GM12864 (cell line): ENCODE results near the gene GPR65.

Experiments
- DNase-seq: peaks from one replicate; pipeline ENCODE4 v3.0.0-alpha.2; 2011; ENCODE audit warnings: low read depth
- H3K4me3 ChIP-seq: 2 replicates; pipeline ENCODE4 v1.5.1; 2011; ENCODE audit warnings: mild to moderate bottlenecking, low read depth, low read length, control low read depth
- TF ChIP-seq, protein P1 (sequence below): IDR thresholded peaks from 2 replicates; pipeline ENCODE4 v1.5.1; 2011; ENCODE audit warnings: low read depth, mild to moderate bottlenecking, moderate library complexity, low read length, control low read depth, inconsistent platforms; ENCODE audit errors: missing control alignments

The GPR65 gene

DNA sequence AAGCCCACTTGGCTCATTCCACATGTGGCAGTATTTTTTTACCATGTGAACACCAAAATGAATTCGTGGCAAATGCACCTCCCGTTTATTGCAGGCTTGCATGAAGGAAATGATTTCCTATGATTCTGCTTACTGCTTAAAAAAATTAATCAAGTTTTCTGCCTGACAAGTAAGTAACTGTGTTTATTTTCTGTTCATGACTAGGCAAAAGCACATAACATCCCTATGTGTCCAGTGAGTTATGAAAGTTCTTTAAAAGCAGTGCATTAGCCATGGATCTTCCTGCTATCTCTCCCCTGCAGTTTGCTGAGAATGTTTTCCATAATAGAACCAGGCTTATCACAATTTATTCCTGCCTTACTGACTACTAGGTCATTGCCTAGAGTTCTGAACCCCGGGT, 20.4 kb downstream of the GPR65 start:
- no peak overlapping the region for H3K4me3 ChIP-seq
- no peak for DNase-seq
- TF ChIP-seq, protein P1, sequence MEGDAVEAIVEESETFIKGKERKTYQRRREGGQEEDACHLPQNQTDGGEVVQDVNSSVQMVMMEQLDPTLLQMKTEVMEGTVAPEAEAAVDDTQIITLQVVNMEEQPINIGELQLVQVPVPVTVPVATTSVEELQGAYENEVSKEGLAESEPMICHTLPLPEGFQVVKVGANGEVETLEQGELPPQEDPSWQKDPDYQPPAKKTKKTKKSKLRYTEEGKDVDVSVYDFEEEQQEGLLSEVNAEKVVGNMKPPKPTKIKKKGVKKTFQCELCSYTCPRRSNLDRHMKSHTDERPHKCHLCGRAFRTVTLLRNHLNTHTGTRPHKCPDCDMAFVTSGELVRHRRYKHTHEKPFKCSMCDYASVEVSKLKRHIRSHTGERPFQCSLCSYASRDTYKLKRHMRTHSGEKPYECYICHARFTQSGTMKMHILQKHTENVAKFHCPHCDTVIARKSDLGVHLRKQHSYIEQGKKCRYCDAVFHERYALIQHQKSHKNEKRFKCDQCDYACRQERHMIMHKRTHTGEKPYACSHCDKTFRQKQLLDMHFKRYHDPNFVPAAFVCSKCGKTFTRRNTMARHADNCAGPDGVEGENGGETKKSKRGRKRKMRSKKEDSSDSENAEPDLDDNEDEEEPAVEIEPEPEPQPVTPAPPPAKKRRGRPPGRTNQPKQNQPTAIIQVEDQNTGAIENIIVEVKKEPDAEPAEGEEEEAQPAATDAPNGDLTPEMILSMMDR = no peak

DNA sequence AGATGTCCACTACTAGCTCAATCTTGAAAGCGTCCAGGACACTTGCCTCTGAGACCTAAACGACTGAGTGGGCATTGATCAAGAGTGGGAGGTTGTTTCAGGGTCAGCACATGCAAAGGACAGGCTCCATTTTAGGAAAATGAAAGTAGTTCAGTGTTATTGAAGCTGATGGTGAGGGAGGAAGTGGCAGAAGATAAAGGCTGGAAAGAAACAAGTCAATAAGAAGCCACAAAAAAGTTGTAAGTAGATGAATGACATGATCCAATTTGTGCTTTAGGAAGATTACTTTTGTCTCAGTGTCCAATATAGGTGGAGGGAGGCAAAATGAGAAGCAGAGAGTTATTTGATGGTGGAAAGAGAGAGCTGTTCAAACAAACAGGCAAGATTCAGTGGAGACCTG, 22.0 kb downstream of the GPR65 start:
- TF ChIP-seq, protein P1 = no peak

DNA sequence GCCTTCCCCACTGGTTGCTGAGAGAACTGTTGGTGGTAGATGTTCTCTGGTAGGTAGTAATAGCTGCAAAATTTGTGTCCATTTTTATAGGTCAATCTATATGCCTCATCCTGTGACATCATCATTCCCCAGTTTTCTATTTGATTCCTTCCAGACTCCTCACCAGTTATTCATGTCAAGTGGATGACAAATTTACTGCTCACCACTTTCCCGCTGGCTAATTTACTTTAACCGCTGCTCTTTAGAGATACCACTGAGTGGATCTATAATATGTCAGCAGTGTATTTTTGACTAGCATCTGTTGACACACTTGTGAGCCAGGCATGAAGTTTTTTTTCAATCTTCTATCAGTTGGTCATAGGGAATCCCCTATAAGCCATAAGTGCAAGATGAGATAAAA, 24.6 kb downstream of the GPR65 start:
- H3K4me3 ChIP-seq = no peak overlapping the region
- no peak for DNase-seq
- TF ChIP-seq, protein P1 = no peak

More for the DNA sequence above, 22.0 kb downstream of the GPR65 start:
- no peak for DNase-seq
- no peak overlapping the region for H3K4me3 ChIP-seq

DNA sequence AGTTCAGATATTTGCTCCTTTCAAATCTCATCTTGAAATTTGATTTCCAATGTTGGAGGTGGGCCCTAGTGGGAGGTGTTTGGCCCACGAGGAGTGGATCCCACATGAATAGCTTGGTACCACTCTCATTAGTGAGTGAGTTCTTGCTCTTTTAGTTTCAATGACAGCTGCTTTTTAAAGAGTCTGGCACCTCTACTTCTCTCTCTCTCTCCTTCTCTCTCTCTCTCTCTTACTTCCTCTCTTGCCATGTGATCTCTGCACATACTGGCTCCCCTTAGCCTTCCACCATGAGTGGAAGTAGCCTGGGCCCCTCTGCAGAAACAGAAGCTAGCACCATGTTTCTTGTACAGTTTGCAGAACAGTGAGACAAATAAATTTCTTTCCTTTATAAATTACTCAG, 25.1 kb downstream of the GPR65 start:
- TF ChIP-seq, protein P1 = no peak
- no peak for DNase-seq
- no peak overlapping the region for H3K4me3 ChIP-seq

- DNase-seq = no peak
- no peak overlapping the region for H3K4me3 ChIP-seq
- TF ChIP-seq, protein P1 = no peak
Measured at GRCh38 chr14:88030892-88031291, 26.0 kb downstream of the GPR65 start.

GRCh38 chr14:88032373-88032772, 27.4 kb downstream of the GPR65 start:
- TF ChIP-seq, protein P1 = no peak
- no peak overlapping the region for H3K4me3 ChIP-seq
- no peak for DNase-seq

GRCh38 chr14:88034076-88034475, 29.1 kb downstream of the GPR65 start:
- TF ChIP-seq, protein P1 = no peak
- no peak for DNase-seq
- H3K4me3 ChIP-seq = no peak overlapping the region
